NCI-H526 treated with DMSO at 0.1 percent for 48 hours (cell line): ENCODE data around the gene KCNJ14.

Source experiments
- DNase-seq: peaks from one replicate; lab custom pipeline; 2025; lab: John Stamatoyannopoulos, UW

The KCNJ14 gene

GRCh38 chr19:48445606-48446481, 9.5 kb upstream of the KCNJ14 start, which contains the start of gene GRWD1:
Gene GRWD1, plus strand, starts transcription at chr19:48445983. Its CDS starts 23 bp downstream, at chr19:48446006.
- DNase-seq: peak; percentile 96

- no peak for DNase-seq
These were observed 8.8 kb upstream of the KCNJ14 start for GRCh38 chr19:48446579-48446978.

GRCh38 chr19:48448563-48448962, 6.8 kb upstream of the KCNJ14 start:
- no peak for DNase-seq

- no peak for DNase-seq
These were observed 4.9 kb upstream of the KCNJ14 start for GRCh38 chr19:48450441-48450840.

GRCh38 chr19:48450863-48451262, 4.5 kb upstream of the KCNJ14 start:
- no peak for DNase-seq

- DNase-seq: no peak
These were observed 3.8 kb upstream of the KCNJ14 start for GRCh38 chr19:48451624-48452023.

GRCh38 chr19:48452289-48453190, 2.8 kb upstream of the KCNJ14 start:
- DNase-seq: no peak

- no peak for DNase-seq
These were observed 1.1 kb upstream of the KCNJ14 start for GRCh38 chr19:48454150-48454730.

GRCh38 chr19:48455908-48456562, 661 bp downstream of the KCNJ14 start:
- DNase-seq: no peak

- no peak for DNase-seq
These were observed 1.5 kb downstream of the KCNJ14 start for GRCh38 chr19:48456864-48457263.

GRCh38 chr19:48458016-48458415, 2.6 kb downstream of the KCNJ14 start:
- DNase-seq: no peak

GRCh38 chr19:48461651-48461981, 6.2 kb downstream of the KCNJ14 start:
- no peak for DNase-seq

GRCh38 chr19:48461982-48462655, 6.7 kb downstream of the KCNJ14 start:
- DNase-seq: no peak

GRCh38 chr19:48465215-48465614, 9.8 kb downstream of the KCNJ14 start:
- DNase-seq: no peak

GRCh38 chr19:48466561-48467325, 11.4 kb downstream of the KCNJ14 start:
- no peak for DNase-seq

- peak; percentile 98 for DNase-seq
These were observed 13.5 kb downstream of the KCNJ14 start for GRCh38 chr19:48468772-48469288.

GRCh38 chr19:48469289-48469881, 14.0 kb downstream of the KCNJ14 start, which contains the start of gene CYTH2:
Gene CYTH2, plus strand, starts transcription at chr19:48469369. Its CDS starts 139 bp downstream, at chr19:48469508.
- DNase-seq: no peak

GRCh38 chr19:48469934-48470680, 14.7 kb downstream of the KCNJ14 start:
- DNase-seq: no peak

- no peak for DNase-seq
These were observed 15.5 kb downstream of the KCNJ14 start for GRCh38 chr19:48470856-48471255.
